ENCODE results near the gene EPS8L3. TPM values are rescaled to one million over a fixed set of nuclear protein-coding genes. Genes with fewer than 3 reads are reported as not detected.

The EPS8L3 gene
- polyA plus RNA-seq, 1 of the 3 experiments (the other 2 are of a cell fraction), result not detected

DNA sequence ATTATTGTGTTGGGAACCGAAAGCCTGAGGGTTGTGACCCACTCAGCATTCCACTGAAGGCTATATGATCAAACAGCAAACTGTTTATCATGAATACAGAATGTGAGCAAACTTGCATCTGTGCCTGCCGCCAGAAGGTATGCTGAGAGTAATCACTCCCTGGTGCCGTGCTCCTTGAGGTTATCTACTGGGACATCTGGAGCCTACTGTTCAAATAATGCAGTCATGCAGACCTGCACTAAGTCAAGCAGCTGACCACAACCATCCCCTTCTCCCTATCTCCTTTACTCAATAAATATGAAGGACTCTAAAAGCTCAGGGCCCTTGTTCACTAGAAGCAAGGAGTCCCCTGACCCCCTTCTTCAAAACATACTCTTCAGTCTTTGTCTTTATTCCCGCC is 38.2 kb downstream of the EPS8L3 start:
- DNase-seq, result no peak
- Histone ChIP-seq H3K9me2 (no peaks in the 10 kb centered on the region), H3K36me3 (replicated peaks in 1 of 2; ENCODE audit: control insufficient read depth in 1 of 2, insufficient read depth in 2 of 2, low read length in 1 of 2) (no peaks in the 10 kb centered on the region), H3K27ac (ENCODE audit: low read depth in 2 of 2, low read length in 1 of 2) (no peak overlapping the region), H4K20me1 (ENCODE audit: insufficient read depth) (no peaks in the 10 kb centered on the region), H3F3A (replicated peaks; ENCODE audit: insufficient read depth) (no peaks in the 10 kb centered on the region), H3K4me3 (ENCODE audit: low read depth in 2 of 2, low read length in 1 of 2) (no peak overlapping the region), H3K79me2 (ENCODE audit: insufficient read depth) (no peaks in the 10 kb centered on the region), H3K4me1 (ENCODE audit: control insufficient read depth in 1 of 2, insufficient read depth in 2 of 2, low read depth in 1 of 2, low read length in 1 of 2) (no peaks in the 10 kb centered on the region; a peak in 1 of 4 replicates), H2AFZ (ENCODE audit: low read depth) (no peak overlapping the region; the same call in 1 of the 2 replicates), H3K4me2 (no peak overlapping the region), H3K27me3 (ENCODE audit: insufficient read depth) (no peaks in the 10 kb centered on the region), H3K9me3 (no peaks in the 10 kb centered on the region), H3K9ac (no peak overlapping the region)
- POLR2A ChIA-PET, result no interaction called here
- TF ChIP-seq RAD21 (IDR thresholded peaks at IDR 0.05; ENCODE audit: low read length) (no peak), NRF1 (IDR thresholded peaks at IDR 0.05; ENCODE audit: low read depth, low read length) (no peak), CHD2 (IDR thresholded peaks at IDR 0.05; ENCODE audit: low read length, partially characterized antibody) (no peak), RXRA (IDR thresholded peaks at IDR 0.05; ENCODE audit: borderline replicate concordance, low read depth) (no peak)
- TF ChIP-seq, protein P1, sequence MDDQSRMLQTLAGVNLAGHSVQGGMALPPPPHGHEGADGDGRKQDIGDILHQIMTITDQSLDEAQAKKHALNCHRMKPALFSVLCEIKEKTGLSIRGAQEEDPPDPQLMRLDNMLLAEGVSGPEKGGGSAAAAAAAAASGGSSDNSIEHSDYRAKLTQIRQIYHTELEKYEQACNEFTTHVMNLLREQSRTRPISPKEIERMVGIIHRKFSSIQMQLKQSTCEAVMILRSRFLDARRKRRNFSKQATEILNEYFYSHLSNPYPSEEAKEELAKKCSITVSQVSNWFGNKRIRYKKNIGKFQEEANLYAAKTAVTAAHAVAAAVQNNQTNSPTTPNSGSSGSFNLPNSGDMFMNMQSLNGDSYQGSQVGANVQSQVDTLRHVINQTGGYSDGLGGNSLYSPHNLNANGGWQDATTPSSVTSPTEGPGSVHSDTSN (IDR thresholded peaks at IDR 0.05), result no peak
- TF ChIP-seq, protein P2, sequence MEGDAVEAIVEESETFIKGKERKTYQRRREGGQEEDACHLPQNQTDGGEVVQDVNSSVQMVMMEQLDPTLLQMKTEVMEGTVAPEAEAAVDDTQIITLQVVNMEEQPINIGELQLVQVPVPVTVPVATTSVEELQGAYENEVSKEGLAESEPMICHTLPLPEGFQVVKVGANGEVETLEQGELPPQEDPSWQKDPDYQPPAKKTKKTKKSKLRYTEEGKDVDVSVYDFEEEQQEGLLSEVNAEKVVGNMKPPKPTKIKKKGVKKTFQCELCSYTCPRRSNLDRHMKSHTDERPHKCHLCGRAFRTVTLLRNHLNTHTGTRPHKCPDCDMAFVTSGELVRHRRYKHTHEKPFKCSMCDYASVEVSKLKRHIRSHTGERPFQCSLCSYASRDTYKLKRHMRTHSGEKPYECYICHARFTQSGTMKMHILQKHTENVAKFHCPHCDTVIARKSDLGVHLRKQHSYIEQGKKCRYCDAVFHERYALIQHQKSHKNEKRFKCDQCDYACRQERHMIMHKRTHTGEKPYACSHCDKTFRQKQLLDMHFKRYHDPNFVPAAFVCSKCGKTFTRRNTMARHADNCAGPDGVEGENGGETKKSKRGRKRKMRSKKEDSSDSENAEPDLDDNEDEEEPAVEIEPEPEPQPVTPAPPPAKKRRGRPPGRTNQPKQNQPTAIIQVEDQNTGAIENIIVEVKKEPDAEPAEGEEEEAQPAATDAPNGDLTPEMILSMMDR (IDR thresholded peaks at IDR 0.05), result no peak
- TF ChIP-seq, protein P3, sequence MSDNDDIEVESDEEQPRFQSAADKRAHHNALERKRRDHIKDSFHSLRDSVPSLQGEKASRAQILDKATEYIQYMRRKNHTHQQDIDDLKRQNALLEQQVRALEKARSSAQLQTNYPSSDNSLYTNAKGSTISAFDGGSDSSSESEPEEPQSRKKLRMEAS (IDR thresholded peaks at IDR 0.05; ENCODE audit: low read depth), result no peak
- CTCF ChIA-PET, result interaction anchor here (1.0 kb wide), 1 partner anchor 75 kb away, joined by 3 read pairs; no protein-coding TSS in a partner anchor
- 79% methylated on average over 4 of the region's 4 CpGs for WGBS (ENCODE audit: low lambda C conversion rate)

DNA sequence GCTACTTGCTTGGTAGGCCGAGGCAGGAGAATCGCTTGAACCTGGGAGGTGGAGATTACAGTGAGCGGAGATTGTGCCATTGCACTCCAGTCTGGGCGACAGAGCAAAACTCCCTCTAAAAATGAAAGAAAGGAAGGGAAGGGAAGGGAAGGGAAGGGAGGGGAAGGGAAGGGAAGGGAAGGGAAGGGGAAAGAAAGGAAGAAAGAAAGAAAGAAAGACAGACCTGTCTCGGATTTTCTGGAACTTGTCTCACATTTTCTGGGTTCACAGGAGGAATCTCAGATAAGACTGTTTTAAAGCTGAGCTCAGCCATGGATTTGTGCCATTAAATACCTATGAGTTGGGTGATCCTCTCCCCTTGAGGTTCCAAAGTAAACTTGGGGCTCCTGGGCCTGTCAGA is 38.8 kb downstream of the EPS8L3 start:
- ChIA-PET CTCF (interaction anchor here (0.8 kb wide), 1 partner anchor 244 kb away, joined by 3 read pairs; no protein-coding TSS in a partner anchor), POLR2A (no interaction called here)
- no peaks in the 10 kb centered on the region for H3K9me3 ChIP-seq
- H3K9me2 ChIP-seq, result no peaks in the 10 kb centered on the region
- H4K20me1 ChIP-seq (ENCODE audit: insufficient read depth), result no peaks in the 10 kb centered on the region
- no peaks in the 10 kb centered on the region for H3F3A ChIP-seq (replicated peaks; ENCODE audit: insufficient read depth)
- H2AFZ ChIP-seq (ENCODE audit: low read depth), result no peak overlapping the region
- H3K27me3 ChIP-seq (ENCODE audit: insufficient read depth), result no peaks in the 10 kb centered on the region
- H3K4me2 ChIP-seq, result no peak overlapping the region
- H3K4me3 ChIP-seq (ENCODE audit: low read depth in 2 of 2, low read length in 1 of 2), result no peak overlapping the region
- WGBS (ENCODE audit: low lambda C conversion rate), result 89% methylated on average over 5 of the region's 5 CpGs
- no peak overlapping the region for H3K27ac ChIP-seq (ENCODE audit: low read depth in 2 of 2, low read length in 1 of 2)
- TF ChIP-seq, protein P4, sequence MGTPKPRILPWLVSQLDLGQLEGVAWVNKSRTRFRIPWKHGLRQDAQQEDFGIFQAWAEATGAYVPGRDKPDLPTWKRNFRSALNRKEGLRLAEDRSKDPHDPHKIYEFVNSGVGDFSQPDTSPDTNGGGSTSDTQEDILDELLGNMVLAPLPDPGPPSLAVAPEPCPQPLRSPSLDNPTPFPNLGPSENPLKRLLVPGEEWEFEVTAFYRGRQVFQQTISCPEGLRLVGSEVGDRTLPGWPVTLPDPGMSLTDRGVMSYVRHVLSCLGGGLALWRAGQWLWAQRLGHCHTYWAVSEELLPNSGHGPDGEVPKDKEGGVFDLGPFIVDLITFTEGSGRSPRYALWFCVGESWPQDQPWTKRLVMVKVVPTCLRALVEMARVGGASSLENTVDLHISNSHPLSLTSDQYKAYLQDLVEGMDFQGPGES (IDR thresholded peaks at IDR 0.05; ENCODE audit: low read depth, low read length), result no peak
- no peak for TF ChIP-seq GATA2 (CRISPR knock-in tag; IDR thresholded peaks at IDR 0.05)
- no peak for TF ChIP-seq RAD21 (IDR thresholded peaks at IDR 0.05; ENCODE audit: low read length)
- no peak for TF ChIP-seq MEF2A (IDR thresholded peaks at IDR 0.05; ENCODE audit: borderline replicate concordance, low read depth)
- TF ChIP-seq TCF12 (IDR thresholded peaks at IDR 0.05), result no peak
- TF ChIP-seq TAF1 (IDR thresholded peaks at IDR 0.05; ENCODE audit: borderline replicate concordance, low read depth, low read length), result no peak
- TF ChIP-seq POLR2AphosphoS5 (IDR thresholded peaks at IDR 0.05; ENCODE audit: low read depth, low read length), result no peak
- TF ChIP-seq, protein P5, sequence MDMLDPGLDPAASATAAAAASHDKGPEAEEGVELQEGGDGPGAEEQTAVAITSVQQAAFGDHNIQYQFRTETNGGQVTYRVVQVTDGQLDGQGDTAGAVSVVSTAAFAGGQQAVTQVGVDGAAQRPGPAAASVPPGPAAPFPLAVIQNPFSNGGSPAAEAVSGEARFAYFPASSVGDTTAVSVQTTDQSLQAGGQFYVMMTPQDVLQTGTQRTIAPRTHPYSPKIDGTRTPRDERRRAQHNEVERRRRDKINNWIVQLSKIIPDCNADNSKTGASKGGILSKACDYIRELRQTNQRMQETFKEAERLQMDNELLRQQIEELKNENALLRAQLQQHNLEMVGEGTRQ (IDR thresholded peaks at IDR 0.05; ENCODE audit: borderline replicate concordance, low read depth, low read length), result no peak
- no peak for TF ChIP-seq RXRA (IDR thresholded peaks at IDR 0.05; ENCODE audit: borderline replicate concordance, low read depth)
- no peak for TF ChIP-seq FOXM1 (IDR thresholded peaks at IDR 0.05; ENCODE audit: low read depth)
- no peak for TF ChIP-seq SIN3A (IDR thresholded peaks at IDR 0.05; ENCODE audit: borderline replicate concordance, low read depth, low read length)
- no peak for TF ChIP-seq CHD2 (IDR thresholded peaks at IDR 0.05; ENCODE audit: low read length, partially characterized antibody)
- TF ChIP-seq FOSL2 (IDR thresholded peaks at IDR 0.05; ENCODE audit: borderline replicate concordance, low read depth), result no peak
- TF ChIP-seq RFX5 (IDR thresholded peaks at IDR 0.05; ENCODE audit: low read length), result no peak
- no peak for TF ChIP-seq TEAD4 (IDR thresholded peaks at IDR 0.05; ENCODE audit: borderline replicate concordance, insufficient read depth)
- TF ChIP-seq, protein P6, sequence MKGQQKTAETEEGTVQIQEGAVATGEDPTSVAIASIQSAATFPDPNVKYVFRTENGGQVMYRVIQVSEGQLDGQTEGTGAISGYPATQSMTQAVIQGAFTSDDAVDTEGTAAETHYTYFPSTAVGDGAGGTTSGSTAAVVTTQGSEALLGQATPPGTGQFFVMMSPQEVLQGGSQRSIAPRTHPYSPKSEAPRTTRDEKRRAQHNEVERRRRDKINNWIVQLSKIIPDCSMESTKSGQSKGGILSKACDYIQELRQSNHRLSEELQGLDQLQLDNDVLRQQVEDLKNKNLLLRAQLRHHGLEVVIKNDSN (IDR thresholded peaks at IDR 0.05; ENCODE audit: borderline replicate concordance, low read depth), result no peak
- TF ChIP-seq FOXJ3 (CRISPR knock-in tag; IDR thresholded peaks at IDR 0.05), result no peak
- no peak for TF ChIP-seq JUND (IDR thresholded peaks at IDR 0.05)
- DNase-seq, result no peak
- no peaks in the 10 kb centered on the region for H3K79me2 ChIP-seq (ENCODE audit: insufficient read depth)
- H3K4me1 ChIP-seq (ENCODE audit: control insufficient read depth in 1 of 2, insufficient read depth in 2 of 2, low read depth in 1 of 2, low read length in 1 of 2), result no peaks in the 10 kb centered on the region; a peak in 1 of 4 replicates
- H3K9ac ChIP-seq, result no peak overlapping the region
- H3K36me3 ChIP-seq (replicated peaks in 1 of 2; ENCODE audit: control insufficient read depth in 1 of 2, insufficient read depth in 2 of 2, low read length in 1 of 2), result no peaks in the 10 kb centered on the region
